ENCODE data around the gene HAAO. TPM values are rescaled to one million over a fixed set of nuclear protein-coding genes. Genes with fewer than 3 reads are reported as not detected.

HAAO gene
- total and polyA plus RNA-seq, 2 donors (not counting 3 experiments of a cell fraction or from before 2014, with no cell fraction given), result 0.82 to 1.1 TPM

DNA sequence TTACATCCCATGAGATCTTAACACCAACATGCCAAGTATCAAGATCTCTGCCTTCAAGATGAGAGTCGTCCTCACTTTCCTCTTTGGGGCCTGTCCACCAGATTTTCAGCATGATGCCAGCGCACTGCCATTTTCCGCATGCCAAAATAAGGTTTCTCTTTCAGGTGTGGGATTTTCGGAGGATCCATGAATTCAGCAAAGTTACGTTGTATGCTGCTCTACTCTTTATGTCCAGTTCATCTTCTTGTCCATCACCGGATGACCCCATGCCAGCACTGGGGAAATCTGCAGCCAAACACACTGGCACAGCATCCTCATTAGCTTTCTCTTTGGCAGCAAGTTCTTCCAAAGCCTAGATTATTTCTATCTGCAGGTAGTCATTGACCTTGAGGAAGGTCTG lies 4.9 kb upstream of the HAAO start:
- H3K9ac ChIP-seq (replicated peaks; ENCODE audit: extremely low read depth, insufficient read depth, low read length), result no peak overlapping the region
- no peaks in the 10 kb centered on the region for H3K36me3 ChIP-seq (ENCODE audit: control insufficient read depth in 2 of 2, extremely low read depth in 1 of 2, insufficient read depth in 2 of 2, low read length in 2 of 2)
- ChIA-PET CTCF (interaction anchor here (1.2 kb wide), 1 partner anchor 13 kb away, joined by 3 read pairs; no protein-coding TSS in a partner anchor), POLR2A (no interaction called here)
- no peaks in the 10 kb centered on the region for H3K9me3 ChIP-seq (replicated peaks; ENCODE audit: control insufficient read depth, insufficient read depth, low read length)
- H3K27me3 ChIP-seq (ENCODE audit: control insufficient read depth in 2 of 2, insufficient read depth in 2 of 2, low read length in 2 of 2), result peaks cover 2 to 11% of the 10 kb centered on the region in 2 experiments
- no peaks in the 10 kb centered on the region for H3K9me1 ChIP-seq (replicated peaks; ENCODE audit: control insufficient read depth, extremely low read depth, insufficient read depth, low read length)
- FAIRE-seq (no peak), DNase-seq (ENCODE audit: low read depth, low spot score) (no peak)
- intact Hi-C loops (cut with micrococcal nuclease) (no loop called here), dilution Hi-C loops (cut with MboI; ENCODE audit: extremely low pct_ligation_motif_present, low sequenced_read_pairs) (no loop called here)
- peaks cover 4% of the 10 kb centered on the region for H3K4me1 ChIP-seq (ENCODE audit: control insufficient read depth, extremely low read depth, insufficient read depth, low read length)
- H3K79me2 ChIP-seq (ENCODE audit: control insufficient read depth, insufficient read depth, low read length), result no peaks in the 10 kb centered on the region
- BruUV-seq (replicated peaks), result no TSS peak
- no peak overlapping the region for H3K4me3 ChIP-seq (replicated peaks in 1 of 3; ENCODE audit: insufficient read depth in 1 of 3, low read depth in 1 of 3, low read length in 3 of 3)
- H3K27ac ChIP-seq (ENCODE audit: insufficient read depth, low read depth, low read length), result no peak overlapping the region
- no peak for TF ChIP-seq JUN (IDR thresholded peaks at IDR 0.05; ENCODE audit: borderline replicate concordance, insufficient read depth, insufficient read length, low read depth)
- no peak for TF ChIP-seq MYC (IDR thresholded peaks at IDR 0.05; ENCODE audit: low read depth, low read length)
- TF ChIP-seq FOS (IDR thresholded peaks at IDR 0.05; ENCODE audit: borderline replicate concordance, insufficient read depth, low read length), result no peak
- no peak for TF ChIP-seq MAX (IDR thresholded peaks at IDR 0.05; ENCODE audit: insufficient read depth, insufficient read length)
- H2AFZ ChIP-seq (ENCODE audit: low read depth, low read length), result no peak overlapping the region
- H3K4me2 ChIP-seq (ENCODE audit: insufficient read depth, low read length), result no peak overlapping the region
- H4K20me1 ChIP-seq (replicated peaks; ENCODE audit: control insufficient read depth, extremely low read depth, insufficient read depth, low read length), result no peaks in the 10 kb centered on the region

DNA sequence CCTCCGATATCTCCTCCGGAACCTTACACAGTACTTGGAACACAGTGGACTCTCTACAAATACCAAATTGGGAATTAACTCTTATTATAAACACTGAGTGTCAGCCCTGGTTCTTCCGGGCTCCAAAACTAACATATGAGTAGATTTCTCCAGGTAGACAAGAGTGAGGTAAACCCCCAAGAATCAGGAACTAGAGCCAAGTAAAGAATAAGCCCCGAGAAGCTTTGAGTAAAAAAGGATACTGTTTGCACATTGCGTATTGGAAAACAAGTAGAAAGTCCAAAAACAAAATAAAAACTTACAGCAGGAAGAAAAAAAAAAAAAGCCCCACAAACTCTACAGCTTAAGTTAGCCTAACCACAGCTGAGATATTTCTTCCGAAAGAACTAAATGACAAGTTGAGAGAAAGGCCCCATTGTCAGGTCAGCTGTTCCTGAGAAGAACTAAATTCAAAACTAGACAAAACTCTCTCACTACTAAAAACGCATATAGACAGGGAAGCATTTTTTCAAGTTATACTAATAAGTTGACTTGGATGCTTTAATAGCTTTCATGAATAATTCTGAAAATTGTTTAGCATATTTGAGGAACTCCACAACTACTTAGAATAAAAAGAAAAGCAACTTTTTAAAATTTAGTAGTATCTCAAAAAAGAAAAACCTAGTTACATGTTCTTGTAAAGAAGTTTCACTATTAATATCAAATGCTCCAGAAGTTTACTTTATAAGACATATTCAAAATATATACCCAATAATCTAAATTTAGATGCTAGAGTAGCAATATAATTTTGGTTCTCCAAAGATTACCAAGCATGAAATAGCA lies 4.3 kb upstream of the HAAO start:
- Histone ChIP-seq H3K4me1 (ENCODE audit: control insufficient read depth, extremely low read depth, insufficient read depth, low read length) (peaks cover 4% of the 10 kb centered on the region), H3K27me3 (ENCODE audit: control insufficient read depth in 2 of 2, insufficient read depth in 2 of 2, low read length in 2 of 2) (peaks cover 8 to 11% of the 10 kb centered on the region in 2 experiments), H3K4me2 (ENCODE audit: insufficient read depth, low read length) (no peak overlapping the region), H3K9me3 (replicated peaks; ENCODE audit: control insufficient read depth, insufficient read depth, low read length) (no peaks in the 10 kb centered on the region), H3K36me3 (ENCODE audit: control insufficient read depth in 2 of 2, extremely low read depth in 1 of 2, insufficient read depth in 2 of 2, low read length in 2 of 2) (no peaks in the 10 kb centered on the region), H3K4me3 (replicated peaks in 1 of 3; ENCODE audit: insufficient read depth in 1 of 3, low read depth in 1 of 3, low read length in 3 of 3) (no peak overlapping the region), H3K79me2 (ENCODE audit: control insufficient read depth, insufficient read depth, low read length) (no peaks in the 10 kb centered on the region), H3K9me1 (replicated peaks; ENCODE audit: control insufficient read depth, extremely low read depth, insufficient read depth, low read length) (no peaks in the 10 kb centered on the region), H2AFZ (ENCODE audit: low read depth, low read length) (no peak overlapping the region), H3K27ac (ENCODE audit: insufficient read depth, low read depth, low read length) (no peak overlapping the region), H3K9ac (replicated peaks; ENCODE audit: extremely low read depth, insufficient read depth, low read length) (no peak overlapping the region), H4K20me1 (replicated peaks; ENCODE audit: control insufficient read depth, extremely low read depth, insufficient read depth, low read length) (no peaks in the 10 kb centered on the region)
- TF ChIP-seq GATA2 (IDR thresholded peaks at IDR 0.05; ENCODE audit: insufficient read depth, insufficient read length, low read depth, low read length) (no peak), POLR2AphosphoS5 (IDR thresholded peaks at IDR 0.05; ENCODE audit: insufficient read depth, low read depth, low read length) (no peak), FOS (IDR thresholded peaks at IDR 0.05; ENCODE audit: borderline replicate concordance, insufficient read depth, low read length) (no peak), MYC (IDR thresholded peaks at IDR 0.05; ENCODE audit: low read depth, low read length) (no peak), CTCF (IDR thresholded peaks at IDR 0.05; ENCODE audit: extremely low read depth in 1 of 2, insufficient read depth in 1 of 2, low read depth in 1 of 2, low read length in 2 of 2) (no peak), JUN (IDR thresholded peaks at IDR 0.05; ENCODE audit: borderline replicate concordance, insufficient read depth, insufficient read length, low read depth) (no peak), POLR2A (IDR thresholded peaks at IDR 0.05; ENCODE audit: low read depth, low read length) (no peak), EZH2 (IDR thresholded peaks at IDR 0.05; ENCODE audit: borderline replicate concordance, low read depth, low read length, severe bottlenecking) (no peak), MAX (IDR thresholded peaks at IDR 0.05; ENCODE audit: insufficient read depth, insufficient read length) (no peak)
- no TSS peak for BruUV-seq (replicated peaks)
- CTCF ChIA-PET, result interaction anchor here (1.2 kb wide), 1 partner anchor 14 kb away, joined by 3 read pairs; no protein-coding TSS in a partner anchor
- DNase-seq (ENCODE audit: low read depth, low spot score) (no peak), FAIRE-seq (peak; percentile 48)
- POLR2A ChIA-PET, result no interaction called here
- dilution Hi-C loops (cut with MboI; ENCODE audit: extremely low pct_ligation_motif_present, low sequenced_read_pairs), result no loop called here
- intact Hi-C loops (cut with micrococcal nuclease), result no loop called here
